B cell (primary cell): Measurements from ENCODE around the gene FSHR. TPM values are rescaled to one million over a fixed set of nuclear protein-coding genes. Genes with fewer than 3 reads are reported as not detected.

Experiments
- ATAC-seq: fragments of 200-7000 bp; cut with Tn5 transposase; one replicate; pipeline ENCODE4 v1.10.0; 2021; ENCODE audit warnings: low read depth, mild to moderate bottlenecking, moderate number of reproducible peaks, moderate library complexity
- CTCF ChIA-PET: fragments of 350-600 bp; sonication (Branson Sonifier 250); formaldehyde crosslinking; loops from one replicate; lab custom pipeline; 2021; ENCODE audit warnings: antibody characterized with exemption, inconsistent platforms; lab: Charles Lee
- POLR2A ChIA-PET: fragments of 350-600 bp; sonication (Branson Sonifier 250); formaldehyde crosslinking; loops from one replicate; lab custom pipeline; 2021; ENCODE audit warnings: antibody characterized with exemption; lab: Charles Lee
- DNase-seq: peaks from one replicate; pipeline ENCODE4 v3.0.0; 2013
- H2AFZ ChIP-seq: 2 replicates; pipeline ENCODE4 v1.6.1; 2012; ENCODE audit warnings: mild to moderate bottlenecking, low read depth, low read length; ENCODE audit not compliant: insufficient read depth, poor library complexity, severe bottlenecking
- H3K27ac ChIP-seq, 2 donors: 1 replicate in 1 of 2; 2 replicates in 1 of 2; pipeline ENCODE4 v1.5.1; 2012 to 2013; ENCODE audit warnings: low read length in 2 of 2, mild to moderate bottlenecking in 2 of 2, moderate library complexity in 1 of 2
- H3K27me3 ChIP-seq, 4 experiments: fragments of 200-600 bp in 1 of 4; sonication (generic) in 1 of 4; replicated peaks in 1 of 4; 1 replicate in 2 of 4; 2 replicates in 2 of 4; pipeline versions ENCODE4 v1.6.1 to v1.7.0; 2013 to 2016; ENCODE audit warnings: low read length in 3 of 4, mild to moderate bottlenecking in 2 of 4, mixed read lengths in 1 of 4, moderate library complexity in 1 of 4; ENCODE audit not compliant: insufficient read depth in 4 of 4, control insufficient read depth in 3 of 4; ENCODE audit errors: control extremely low read depth in 1 of 4
- H3K36me3 ChIP-seq, 2 experiments: replicated peaks in 1 of 2; 1 replicate in 1 of 2; 2 replicates in 1 of 2; pipeline versions ENCODE4 v1.6.1 to v1.7.1; 2013; ENCODE audit warnings: low read length in 1 of 2; ENCODE audit not compliant: insufficient read depth in 2 of 2, control insufficient read depth in 1 of 2; ENCODE audit errors: control extremely low read depth in 1 of 2, extremely low read depth in 1 of 2
- H3K4me1 ChIP-seq, 2 donors: fragments of 200-600 bp in 1 of 2; sonication (generic) in 1 of 2; 1 replicate in 1 of 2; 2 replicates in 1 of 2; pipeline versions ENCODE4 v1.5.1 to v1.6.1; 2013 to 2017; ENCODE audit warnings: low read length in 2 of 2; ENCODE audit not compliant: control insufficient read depth in 2 of 2, insufficient read depth in 2 of 2
- H3K4me2 ChIP-seq: replicated peaks from 2 replicates; pipeline ENCODE3; 2012; ENCODE audit warnings: mild to moderate bottlenecking, low read depth, low read length; ENCODE audit not compliant: poor library complexity, severe bottlenecking
- H3K4me3 ChIP-seq, 5 experiments: fragments of 200-600 bp in 1 of 5; sonication (generic) in 1 of 5; 1 replicate in 3 of 5; 2 replicates in 2 of 5; pipeline versions ENCODE4 v1.5.1 to v1.7.0; 2011 to 2016; ENCODE audit warnings: low read length in 4 of 5, mild to moderate bottlenecking in 4 of 5, low read depth in 2 of 5, control low read depth in 1 of 5, moderate library complexity in 1 of 5; ENCODE audit not compliant: insufficient read depth in 1 of 5; ENCODE audit errors: control extremely low read depth in 1 of 5, extremely low read depth in 1 of 5
- H3K79me2 ChIP-seq: fragments of 200-600 bp; sonication (generic); one replicate; pipeline ENCODE4 v1.6.0; 2016; ENCODE audit warnings: low read length; ENCODE audit not compliant: control insufficient read depth, insufficient read depth
- H3K9ac ChIP-seq: fragments of 200-600 bp; sonication (generic); 2 replicates; pipeline ENCODE4 v1.6.1; 2017; ENCODE audit warnings: mild to moderate bottlenecking, low read length, moderate library complexity
- H3K9me3 ChIP-seq, 3 donors: one replicate each; pipeline versions ENCODE4 v1.6.1 to v1.7.1; 2013; ENCODE audit warnings: low read length in 2 of 3; ENCODE audit not compliant: control insufficient read depth in 2 of 3, insufficient read depth in 1 of 3; ENCODE audit errors: control extremely low read depth in 1 of 3
- H4K20me1 ChIP-seq: 2 replicates; pipeline ENCODE4 v1.6.0; 2012; ENCODE audit warnings: mild to moderate bottlenecking, low read length; ENCODE audit not compliant: insufficient read depth, control insufficient read depth, poor library complexity, severe bottlenecking
- H3K27ac Mint-ChIP-seq: one replicate; pipeline ENCODE4 v1.8.0; 2021; ENCODE audit warnings: mixed read lengths
- H3K27me3 Mint-ChIP-seq: one replicate; pipeline ENCODE4 v1.8.0; 2021; ENCODE audit warnings: mixed read lengths
- H3K4me1 Mint-ChIP-seq: one replicate; pipeline ENCODE4 v1.8.0; 2021; ENCODE audit warnings: mixed read lengths
- H3K4me3 Mint-ChIP-seq: one replicate; pipeline ENCODE4 v1.8.0; 2021; ENCODE audit warnings: mixed read lengths
- H3K9me3 Mint-ChIP-seq: one replicate; pipeline ENCODE4 v1.8.0; 2022; ENCODE audit warnings: mixed read lengths; ENCODE audit not compliant: insufficient read depth
- CTCF ChIP-seq: fragments of 200-600 bp; IDR thresholded peaks from one replicate; pipeline ENCODE4 v1.8.0; 2022; ENCODE audit warnings: antibody characterized with exemption, mild to moderate bottlenecking
- EZH2 ChIP-seq: IDR thresholded peaks from 2 replicates; pipeline ENCODE4 v1.6.1; 2012; ENCODE audit warnings: borderline replicate concordance, low read depth, mild to moderate bottlenecking, moderate library complexity, low read length; ENCODE audit not compliant: insufficient read depth, poor library complexity, severe bottlenecking
- WGBS: methylation state at CpG from one replicate; pipeline ENCODE4 v1.1.5; 2013; ENCODE audit warnings: missing lambda C conversion rate; ENCODE audit not compliant: insufficient coverage; 5-methylcytosine and 5-hydroxymethylcytosine counted together
- intact Hi-C: fragments of 100-400 bp; cut with micrococcal nuclease; formaldehyde crosslinking; loops from one replicate; pipeline ENCODE4 v1.10.0; 2022
- polyA plus RNA-seq: library from polyadenylated mRNA; depleted of rRNA; stranded (reverse); fragments of >200 nt; gene quantifications from 2 replicates; pipeline ENCODE4 v1.2.3, GENCODE V29; 2012
- total RNA-seq, 2 donors: library from RNA; stranded (reverse); fragments of 120-200 nt in 1 of 2; gene quantifications; 1 replicate in 1 of 2; 2 replicates in 1 of 2; pipeline versions ENCODE4 v1.2.3 to v1.2.4, GENCODE V29; 2013 to 2022

Gene FSHR
- total and polyA plus RNA-seq, 2 donors (not counting 1 experiment from before 2014, with no cell fraction given), result not detected

GRCh38 chr2:49189512-49190225 is 35.4 kb upstream of the FSHR start:
- Histone ChIP-seq H3K36me3 (no peaks in the 10 kb centered on the region), H3K27ac (no peak overlapping the region), H2AFZ (no peak overlapping the region), H3K4me2 (no peak overlapping the region), H3K4me1 (no peaks in the 10 kb centered on the region), H3K9me3 (peaks cover 0 to 6% (median 0%) of the 10 kb centered on the region in 3 donors), H3K9ac (no peak overlapping the region), H3K27me3 (no peaks in the 10 kb centered on the region), H3K4me3 (no peak overlapping the region), H4K20me1 (no peaks in the 10 kb centered on the region), H3K79me2 (no peaks in the 10 kb centered on the region)
- intact Hi-C loops, result no loop called here
- no peak overlapping the region for H3K27ac Mint-ChIP-seq
- no peaks in the 10 kb centered on the region for H3K27me3 Mint-ChIP-seq
- DNase-seq (no peak), ATAC-seq (no peak)
- CTCF ChIA-PET, result no interaction called here
- no peak overlapping the region for H3K4me3 Mint-ChIP-seq
- 43% methylated on average over 1 of the region's 4 CpGs for WGBS
- no peak for TF ChIP-seq CTCF
- TF ChIP-seq EZH2, result no peak
- H3K9me3 Mint-ChIP-seq, result no peaks in the 10 kb centered on the region
- H3K4me1 Mint-ChIP-seq, result no peaks in the 10 kb centered on the region
- POLR2A ChIA-PET, result no interaction called here

- 92% methylated on average over 10 of the region's 10 CpGs for WGBS
- Histone ChIP-seq H3K4me2 (no peak overlapping the region), H4K20me1 (no peaks in the 10 kb centered on the region), H3K4me1 (no peaks in the 10 kb centered on the region), H3K27me3 (no peaks in the 10 kb centered on the region), H3K36me3 (no peaks in the 10 kb centered on the region), H3K9me3 (peaks cover 0 to 6% (median 0%) of the 10 kb centered on the region in 3 donors), H3K79me2 (no peaks in the 10 kb centered on the region), H2AFZ (no peak overlapping the region), H3K9ac (no peak overlapping the region), H3K4me3 (no peak overlapping the region), H3K27ac (no peak overlapping the region)
- TF ChIP-seq EZH2 (no peak), CTCF (no peak)
- Mint-ChIP-seq H3K27me3 (no peaks in the 10 kb centered on the region), H3K27ac (no peak overlapping the region), H3K4me3 (no peak overlapping the region), H3K4me1 (no peaks in the 10 kb centered on the region), H3K9me3 (peaks cover 3% of the 10 kb centered on the region)
- intact Hi-C loops, result no loop called here
- DNase-seq (no peak), ATAC-seq (no peak)
- ChIA-PET CTCF (no interaction called here), POLR2A (no interaction called here)
Measured at GRCh38 chr2:49186050-49186648, 31.8 kb upstream of the FSHR start.
